NK-92 treated with Interleukin-12 subunit alpha and Interleukin-12 subunit beta, amount 100 ng/mL, for 24 hours (cell line): ENCODE data around the gene ILK.

Source experiments
- DNase-seq: peaks from one replicate; lab custom pipeline; 2025; lab: John Stamatoyannopoulos, UW

Gene ILK

DNA sequence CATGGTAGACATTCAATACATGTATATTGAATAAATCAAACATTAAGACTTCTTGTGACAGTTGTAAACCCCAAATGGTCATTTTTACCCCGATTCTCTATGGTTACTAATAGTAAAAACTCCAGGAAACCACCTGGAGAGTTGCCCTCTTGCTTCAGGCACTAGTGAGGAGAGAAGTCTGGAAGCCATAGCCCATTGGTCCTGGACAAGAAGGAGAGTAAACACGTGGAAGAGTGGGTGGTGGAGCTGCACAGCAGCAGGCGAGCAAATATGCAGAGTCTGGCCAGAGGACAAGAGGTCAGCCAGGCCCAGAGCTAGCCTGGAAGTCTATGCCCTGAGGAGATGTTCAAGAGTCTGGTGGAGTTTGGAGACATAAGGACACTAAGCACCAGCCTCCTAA, 34.3 kb downstream of the ILK start:
- no peak for DNase-seq

DNA sequence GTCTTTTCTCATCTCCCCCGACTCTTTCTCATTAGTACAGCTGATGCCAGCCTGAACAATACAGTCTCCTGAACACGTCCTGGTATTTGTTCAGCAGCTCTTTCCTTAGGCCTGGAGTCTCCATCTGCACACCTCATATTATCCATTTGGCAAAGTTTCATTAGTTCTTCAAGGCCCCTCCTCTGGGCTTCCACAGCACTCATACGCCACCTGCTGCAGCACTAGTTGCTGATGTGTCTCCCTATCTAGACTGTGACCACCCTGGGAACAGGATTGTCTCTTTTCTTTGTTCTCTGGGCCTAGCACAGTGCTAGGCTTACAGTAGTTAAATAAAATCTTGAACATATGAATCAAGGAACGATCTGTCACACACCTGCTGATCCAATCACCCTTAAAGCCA, 34.9 kb downstream of the ILK start:
- no peak for DNase-seq

DNA sequence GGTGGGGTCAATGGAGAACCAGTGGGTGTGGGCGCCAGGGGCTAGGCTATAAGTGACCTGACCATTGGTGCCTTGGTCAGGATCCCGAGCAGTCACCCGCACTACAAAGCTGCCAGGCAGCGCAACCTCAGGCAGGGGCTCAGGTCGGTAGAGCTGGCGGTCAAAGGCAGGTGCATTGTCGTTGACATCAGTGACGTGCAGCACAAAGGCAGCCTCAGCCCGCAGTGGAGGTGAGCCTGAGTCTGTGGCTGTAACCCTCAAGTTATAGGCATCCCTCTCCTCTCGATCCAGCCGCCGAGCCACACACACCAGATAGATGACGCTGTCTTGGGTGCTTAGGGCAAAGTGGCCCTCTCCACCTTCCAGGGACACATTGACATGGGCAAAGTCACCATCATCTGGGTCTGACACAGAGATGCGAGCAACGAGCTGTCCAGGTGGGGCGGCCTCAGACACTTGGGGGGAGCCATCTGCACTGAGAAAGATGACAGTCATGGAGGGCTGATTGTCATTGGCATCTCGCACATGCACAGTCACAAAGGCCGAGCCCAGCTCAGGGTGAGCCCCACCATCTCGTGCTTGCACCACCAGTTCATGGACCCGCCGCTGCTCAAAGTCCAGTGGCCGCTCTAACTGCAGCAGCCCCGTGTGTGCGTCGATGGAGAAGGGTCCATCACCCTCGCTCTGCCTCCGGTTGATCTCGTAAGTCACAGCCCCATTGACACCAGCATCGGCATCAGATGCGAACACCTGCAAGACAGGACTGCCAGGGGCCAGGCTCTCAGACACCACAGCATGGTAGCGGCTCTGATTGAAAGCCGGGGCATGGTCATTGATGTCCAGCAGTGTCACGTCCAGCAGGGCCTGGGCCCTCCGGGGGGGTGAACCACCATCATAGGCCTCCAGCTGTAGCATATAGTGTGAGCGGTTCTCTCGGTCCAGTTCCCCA, 36.7 kb downstream of the ILK start:
- no peak for DNase-seq

DNA sequence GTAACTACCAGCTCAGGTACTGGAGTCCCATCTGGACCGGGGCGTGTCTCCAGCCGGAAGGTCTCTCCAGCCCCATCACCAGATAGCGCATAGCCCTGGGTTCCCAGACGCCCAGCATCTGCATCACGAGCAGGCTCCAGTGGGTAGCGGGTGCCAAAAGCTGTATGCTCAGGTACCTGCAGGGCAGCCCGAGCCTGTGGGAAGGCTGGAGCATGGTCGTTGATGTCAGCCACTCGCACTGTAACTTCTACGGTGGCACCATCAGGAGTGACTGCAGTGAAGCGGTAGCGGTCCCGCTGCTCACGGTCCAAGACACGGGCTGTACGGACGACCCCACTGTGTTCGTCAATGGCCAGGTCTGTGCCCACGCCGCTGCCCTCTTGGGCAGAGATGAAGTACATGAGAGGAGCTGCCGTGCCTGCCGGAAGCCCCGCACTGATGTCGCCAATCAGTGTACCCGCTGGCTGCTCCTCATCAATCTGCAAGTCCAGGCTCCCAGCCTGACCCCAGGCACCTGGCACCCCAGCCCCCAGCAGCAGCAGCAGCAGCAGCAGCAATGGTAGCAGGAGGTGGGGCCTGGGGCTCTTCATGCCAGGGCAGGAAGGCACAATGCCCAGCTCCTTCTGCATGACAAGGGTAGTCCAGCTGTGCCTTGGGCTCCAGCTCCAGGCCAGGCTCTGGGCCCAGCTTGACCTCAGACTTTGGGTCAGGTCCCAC, 37.6 kb downstream of the ILK start:
- no peak for DNase-seq

DNA sequence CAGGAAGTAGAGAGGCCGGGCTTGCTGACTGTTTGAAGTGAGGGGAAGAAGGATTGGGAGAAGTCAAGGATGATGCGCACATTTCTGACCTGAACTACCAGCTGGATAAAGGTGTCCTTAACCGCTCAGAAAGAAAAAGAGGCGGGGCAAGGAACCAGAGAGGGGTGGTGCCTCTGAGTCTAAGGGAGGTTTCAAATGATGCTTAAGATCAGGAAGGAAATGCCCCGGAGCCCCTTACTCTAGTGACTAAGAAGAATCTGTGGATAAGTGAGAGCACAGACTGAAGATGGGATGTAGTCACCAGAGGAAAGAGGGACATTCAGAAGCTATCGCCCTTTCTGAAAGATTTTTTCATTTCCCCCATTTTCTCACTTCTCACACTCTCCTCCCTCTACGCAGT, 39.4 kb downstream of the ILK start:
- DNase-seq: no peak

DNA sequence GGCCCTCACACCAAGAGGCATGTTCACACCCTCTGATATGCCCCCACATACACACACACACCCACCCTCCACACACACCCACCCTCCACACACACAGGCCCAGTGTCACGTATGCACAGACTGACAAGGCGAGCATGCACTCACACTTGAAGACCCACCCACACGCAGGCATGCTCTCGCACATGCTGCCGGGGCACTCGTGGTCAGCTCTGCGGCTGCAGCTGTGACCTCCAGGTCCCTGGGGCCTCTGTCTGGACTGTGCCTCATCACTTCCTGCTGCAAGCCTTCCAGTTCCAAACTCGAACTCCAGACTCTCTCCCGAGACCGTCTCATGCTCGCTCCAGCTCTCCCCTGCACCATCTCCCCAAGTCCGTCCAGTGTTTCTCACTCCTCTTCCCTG, 42.5 kb downstream of the ILK start:
- DNase-seq: no peak

DNA sequence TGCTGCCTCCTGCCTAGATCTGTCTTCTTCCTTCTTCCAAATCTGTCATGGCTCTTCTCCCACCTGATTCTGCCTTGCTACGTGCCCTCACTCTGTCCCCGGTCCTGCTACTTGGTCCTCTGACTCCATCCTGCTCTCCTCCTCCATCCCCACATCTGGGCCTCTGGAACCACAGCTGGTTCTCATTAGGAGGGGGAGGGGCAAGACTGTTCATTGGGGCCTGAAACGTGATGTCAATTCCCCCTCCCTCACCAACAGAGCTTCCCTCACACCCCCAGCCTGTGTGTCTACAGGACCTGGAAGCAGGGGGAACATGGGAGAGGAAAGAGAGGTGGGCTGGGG, 43.0 kb downstream of the ILK start:
- no peak for DNase-seq

DNA sequence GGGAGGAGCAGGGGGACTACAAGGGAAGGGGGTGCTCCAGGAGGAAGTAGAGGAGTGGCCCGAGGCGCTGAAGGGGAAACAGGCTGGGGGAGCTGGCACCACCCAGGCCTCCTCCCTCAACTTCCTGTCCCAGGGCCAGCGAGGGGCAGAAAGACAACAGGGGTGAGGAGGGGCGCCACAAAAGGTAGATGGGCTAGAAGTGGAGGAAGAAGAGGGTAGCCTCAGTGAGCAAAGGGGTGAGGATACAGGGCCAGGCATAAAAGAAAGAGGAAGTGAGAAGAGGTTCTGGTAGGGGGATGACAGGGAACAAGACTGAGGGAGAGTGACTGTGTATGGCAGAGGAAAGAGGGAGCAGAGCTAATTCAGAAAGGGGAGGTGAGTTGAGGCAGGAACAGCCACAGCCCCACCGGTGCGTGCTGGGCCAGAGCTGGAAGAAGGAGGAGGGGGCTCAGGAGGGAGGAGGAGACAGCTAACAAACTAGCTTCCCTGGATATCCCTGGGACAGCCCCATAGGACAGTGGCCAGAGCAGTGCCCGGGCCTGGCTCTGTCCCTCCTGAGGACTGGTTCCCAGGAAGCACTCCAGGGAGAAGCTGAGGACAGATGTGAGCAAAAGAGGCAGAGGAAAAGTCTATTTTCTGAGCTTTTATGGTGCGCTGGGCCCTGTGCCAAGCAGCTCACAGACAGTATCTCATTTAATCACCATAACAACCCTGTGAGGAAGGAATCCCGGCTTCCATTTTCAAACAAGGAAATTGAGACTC, 43.5 kb downstream of the ILK start:
- no peak for DNase-seq

DNA sequence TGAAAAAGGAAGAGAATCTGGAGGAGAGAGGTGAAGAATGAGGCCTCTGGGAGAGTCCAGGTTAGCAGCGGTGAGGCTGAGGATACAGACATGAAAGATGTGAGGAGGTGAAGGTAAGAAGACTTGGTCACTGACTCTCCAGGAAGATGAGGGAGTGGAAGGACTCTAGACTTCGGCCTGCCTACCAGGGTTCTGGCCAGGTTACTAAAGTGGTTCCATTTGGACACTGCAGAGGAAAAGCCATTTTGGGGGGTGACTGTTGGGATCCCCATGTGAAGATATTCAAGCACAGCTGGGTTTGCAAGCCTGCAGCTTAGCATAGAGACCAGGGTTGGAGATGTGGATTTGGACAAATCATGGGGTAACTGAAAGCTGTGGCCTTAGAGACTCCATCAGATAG, 44.3 kb downstream of the ILK start:
- no peak for DNase-seq

DNA sequence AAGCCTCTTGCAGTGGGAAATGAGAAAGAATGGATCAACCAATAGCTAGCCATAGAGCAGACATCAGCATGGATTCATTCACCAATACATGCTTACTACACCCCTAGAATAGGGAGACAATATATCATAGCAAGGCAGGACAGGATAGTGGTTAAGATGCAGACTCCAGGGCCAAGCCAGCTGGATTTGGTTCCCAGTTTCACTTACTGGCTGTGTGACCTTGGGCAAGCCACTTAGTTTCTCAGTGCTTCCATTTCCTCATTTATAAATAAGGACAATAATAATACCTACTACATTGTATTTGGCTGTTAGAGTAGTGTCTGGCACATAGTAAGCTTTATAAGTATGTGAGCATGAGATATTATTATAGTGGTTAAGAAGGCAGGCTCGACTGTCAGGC, 44.9 kb downstream of the ILK start:
- DNase-seq: no peak

DNA sequence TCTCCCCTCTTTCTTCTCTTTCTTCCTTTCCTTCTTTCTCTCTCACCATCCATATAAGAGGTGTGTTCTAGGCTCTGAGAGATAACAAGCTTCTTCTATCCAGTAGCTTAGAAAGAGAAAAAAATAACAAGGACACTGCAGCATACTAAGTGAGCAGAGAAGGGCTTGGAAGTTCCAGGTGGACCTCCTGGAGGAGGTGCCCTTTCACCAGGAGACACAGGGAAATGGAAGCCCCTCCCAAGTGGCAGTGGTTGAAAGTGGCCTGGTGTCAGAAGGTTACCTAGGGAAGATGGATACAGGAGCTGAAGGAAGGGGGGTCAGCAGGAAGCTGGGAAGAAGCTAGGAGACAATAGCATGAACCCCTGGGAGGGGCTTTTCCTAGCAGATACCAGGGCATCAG, 46.5 kb downstream of the ILK start:
- DNase-seq: no peak

DNA sequence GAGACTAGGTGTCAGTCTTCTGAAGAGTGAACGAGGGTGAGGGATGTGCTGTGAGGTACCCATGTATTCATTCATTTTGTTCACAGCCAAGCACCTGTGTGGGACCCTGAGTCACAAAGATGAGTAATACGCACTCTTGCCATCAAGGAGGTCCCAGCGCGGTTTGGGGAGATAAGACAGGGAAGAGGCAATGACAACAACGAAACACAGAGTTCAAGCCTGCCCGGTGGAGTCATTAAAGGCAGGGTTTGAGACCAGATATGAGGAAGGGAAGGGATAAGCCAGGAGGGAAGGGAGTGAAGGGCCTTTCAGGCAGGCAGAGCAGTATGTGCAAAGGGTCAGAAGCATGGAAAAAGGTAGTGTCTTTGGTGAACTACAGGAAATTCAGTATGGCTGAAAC, 47.4 kb downstream of the ILK start:
- no peak for DNase-seq

DNA sequence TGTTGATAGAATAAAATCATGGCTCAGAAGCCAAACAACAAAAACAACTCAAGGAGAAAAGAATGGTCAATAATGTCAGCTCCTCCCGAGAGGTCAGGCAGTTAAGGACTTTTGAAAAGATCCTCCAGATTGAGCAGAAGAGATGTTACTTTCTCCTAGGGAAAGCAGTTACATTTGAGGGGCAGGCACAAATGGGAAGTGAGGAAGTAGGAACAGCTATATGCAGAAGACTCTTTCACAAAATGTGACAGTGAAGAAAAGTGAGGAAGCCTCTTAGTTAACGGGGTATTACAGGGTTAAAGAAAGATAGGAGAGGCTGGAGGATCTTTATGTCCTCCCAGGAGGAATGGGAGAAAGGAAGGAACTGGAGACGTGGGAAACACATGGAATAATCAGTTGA, 48.6 kb downstream of the ILK start:
- DNase-seq: no peak

DNA sequence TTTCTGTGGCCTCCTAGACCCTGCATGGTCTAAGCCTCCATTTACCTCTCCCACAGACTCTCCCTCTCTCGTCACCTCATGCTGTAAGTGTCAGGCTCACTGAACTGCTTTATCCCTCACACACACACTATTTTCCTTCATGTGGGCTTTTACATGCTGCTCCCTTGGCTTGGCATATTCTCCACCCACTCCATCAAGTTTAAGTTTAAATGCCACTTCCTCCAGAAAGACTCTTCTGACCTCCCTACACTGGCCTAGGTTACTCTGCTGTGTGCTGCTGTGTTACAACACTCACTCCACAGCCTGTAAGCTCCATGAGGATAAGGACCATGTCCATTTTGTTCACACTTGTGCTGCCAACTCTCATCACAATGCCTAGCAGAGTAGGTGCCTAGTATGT, 49.5 kb downstream of the ILK start:
- no peak for DNase-seq

DNA sequence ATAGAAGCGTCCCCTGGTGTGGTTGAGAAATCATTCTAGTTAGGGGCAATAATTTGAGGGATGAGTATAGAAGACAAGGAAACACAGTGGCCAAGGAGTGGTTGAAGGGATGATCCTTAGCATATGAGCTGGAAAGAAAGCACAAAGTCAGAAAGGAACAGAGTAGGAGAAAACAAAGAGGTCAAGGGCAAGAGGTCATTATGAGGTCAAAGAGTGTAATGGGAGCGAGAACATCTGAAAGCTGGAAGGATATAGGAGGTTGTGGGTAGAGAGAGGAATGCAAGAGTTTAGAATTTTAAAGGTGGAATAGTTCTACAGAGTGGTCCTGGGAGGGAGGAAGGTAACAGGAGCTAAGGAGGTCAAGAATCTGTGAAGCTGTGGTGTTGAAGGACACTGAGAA, 50.1 kb downstream of the ILK start:
- DNase-seq: no peak

DNA sequence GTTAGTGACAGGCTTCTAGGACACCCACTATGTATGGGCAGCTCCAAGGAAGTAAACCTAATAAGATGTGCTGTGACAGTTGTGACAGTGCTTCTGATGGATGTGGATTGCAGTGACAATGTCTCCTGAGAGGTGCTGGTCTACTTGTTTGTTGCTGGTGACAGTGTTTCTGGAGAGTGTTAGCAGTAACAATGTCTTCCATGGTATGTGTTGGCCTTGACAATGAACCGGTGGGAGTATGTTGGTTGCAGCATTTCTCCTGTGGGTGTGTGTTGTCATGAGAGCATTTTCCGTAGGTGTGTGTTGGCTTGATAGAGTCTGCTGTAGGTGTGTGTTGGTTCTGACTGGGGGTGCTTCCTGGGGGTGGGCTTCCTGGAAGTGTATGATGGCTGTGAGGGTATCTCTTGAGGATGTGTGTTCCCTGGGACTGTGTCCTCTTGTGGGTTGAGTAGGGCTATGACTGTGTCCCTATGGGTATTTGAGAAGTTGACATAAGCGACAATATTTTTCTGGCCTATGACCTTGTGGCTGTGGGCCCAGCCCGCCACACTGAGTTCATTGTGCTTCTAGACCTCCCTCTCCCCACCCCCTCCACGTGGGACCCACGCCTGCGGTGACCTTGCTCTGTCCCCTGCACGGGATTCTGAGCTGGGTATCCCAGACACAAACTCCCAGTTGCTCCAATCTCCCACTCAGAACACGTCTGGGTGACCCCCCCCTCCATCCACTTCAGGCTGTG, 50.9 kb downstream of the ILK start:
- no peak for DNase-seq

DNA sequence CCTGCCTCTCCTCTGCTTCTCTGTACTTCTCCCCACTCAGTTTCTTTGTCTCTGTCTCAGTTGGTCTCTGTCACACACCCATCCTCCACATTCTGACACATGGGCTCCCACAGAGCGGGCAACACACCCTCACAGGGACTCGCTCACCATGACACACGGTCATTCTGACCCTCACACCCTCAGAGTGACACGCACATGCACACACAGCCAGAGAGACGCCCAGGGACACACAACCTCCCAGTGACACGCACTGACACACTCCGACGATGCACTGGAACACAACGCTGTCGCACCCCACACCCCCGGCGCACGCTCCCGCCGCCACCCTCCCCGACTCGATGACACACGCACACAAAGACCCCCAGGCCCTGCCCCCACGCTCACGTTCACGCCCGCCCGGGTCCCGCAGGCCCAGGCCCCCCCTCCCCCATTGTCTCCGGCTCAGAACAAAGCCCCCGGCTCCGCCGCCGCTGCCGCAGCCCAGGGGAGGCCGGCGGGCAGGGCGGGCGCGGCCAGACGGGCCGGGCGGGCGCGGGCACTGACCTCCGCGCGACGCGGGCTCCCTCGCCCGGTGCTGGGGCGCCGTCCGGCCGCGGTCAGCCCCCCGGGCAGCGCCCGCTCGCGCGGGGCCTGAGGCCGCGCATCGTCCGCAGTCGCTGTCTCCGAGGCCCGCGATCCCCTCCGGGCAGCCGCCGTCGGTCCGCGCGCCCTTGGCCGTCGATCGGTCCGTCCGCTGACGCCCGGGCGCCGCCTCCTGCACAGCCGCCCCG, 51.6 kb downstream of the ILK start:
- no peak for DNase-seq

DNA sequence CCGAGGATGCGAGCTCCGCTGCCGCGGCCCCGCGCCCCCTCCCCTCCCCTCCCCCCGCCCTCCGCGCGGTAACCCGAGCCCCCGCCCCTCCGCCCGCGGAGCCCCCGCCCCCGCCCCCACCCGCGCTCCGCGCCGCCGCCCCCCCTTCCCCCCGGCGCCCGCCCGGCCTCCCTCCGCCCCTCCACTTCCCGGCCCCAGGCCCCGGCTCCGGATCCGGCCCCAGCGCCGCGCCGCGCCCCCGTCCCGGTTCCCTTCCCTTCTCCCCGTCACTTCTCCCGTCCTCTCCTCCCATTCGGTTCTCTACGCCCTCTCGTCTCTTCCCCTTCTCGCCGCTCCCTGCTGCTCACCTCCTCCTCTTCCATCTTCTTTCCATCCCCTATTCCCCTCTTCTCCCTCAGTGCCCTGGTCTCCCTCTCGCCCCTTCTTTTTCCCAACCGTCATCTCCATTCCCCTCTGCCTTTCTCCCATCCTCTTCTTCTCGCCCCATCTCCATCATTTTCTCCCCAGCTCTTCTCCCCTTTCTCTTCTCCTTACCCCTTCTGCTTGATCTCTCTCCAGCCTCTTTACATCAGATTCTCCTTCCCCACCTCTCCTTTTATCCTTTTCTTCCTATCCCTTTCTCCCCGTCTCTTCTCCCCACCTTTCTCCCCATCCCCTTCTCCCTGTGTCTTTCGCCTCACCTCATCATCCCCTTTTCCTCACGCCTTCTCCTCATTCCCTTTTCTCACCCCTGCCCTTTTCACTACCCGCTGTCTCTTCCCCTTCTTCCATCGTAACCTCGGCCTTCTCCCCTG, 52.4 kb downstream of the ILK start, which contains the start of gene DCHS1:
DCHS1 (minus strand) TSS at position 20 of the 794 bp plus-strand sequence. CDS start 14,196 bp downstream, outside the sequence.
- DNase-seq: no peak

DNA sequence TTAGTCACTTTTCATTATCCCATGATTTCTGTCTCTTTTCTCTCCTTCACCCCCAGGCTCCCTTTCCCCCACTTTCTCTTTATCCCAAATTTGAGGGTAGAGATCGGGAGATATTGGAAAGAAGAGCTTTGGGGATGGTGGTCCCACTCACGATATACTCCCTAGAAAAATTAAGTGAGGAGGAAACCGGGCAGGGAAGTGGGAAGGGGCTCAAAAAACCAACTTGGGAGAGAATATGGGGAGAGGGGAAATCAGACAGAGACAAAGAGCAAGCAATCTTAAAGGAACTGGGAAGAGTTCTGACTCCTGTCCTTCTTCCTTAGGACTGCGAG, 53.0 kb downstream of the ILK start:
- DNase-seq: no peak

DNA sequence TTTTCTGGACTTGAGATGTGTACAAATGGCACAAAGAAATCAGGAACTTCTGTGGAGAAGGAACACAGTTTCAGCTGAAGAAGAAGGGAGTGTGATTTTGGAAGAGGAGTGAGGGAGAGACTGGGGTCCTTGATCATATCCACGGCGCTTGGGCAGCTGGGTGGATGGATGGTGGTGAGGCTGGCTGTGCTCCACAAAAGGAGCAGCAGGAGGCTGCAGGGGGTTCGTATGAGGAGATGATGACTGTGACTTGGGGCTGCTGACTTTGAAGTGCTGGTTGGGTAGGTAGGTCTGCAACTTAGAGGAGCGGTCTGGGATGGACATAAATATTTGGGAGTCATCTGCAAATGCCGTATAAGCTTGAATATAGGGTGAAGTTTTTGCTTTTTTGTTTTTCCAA, 53.4 kb downstream of the ILK start:
- no peak for DNase-seq

DNA sequence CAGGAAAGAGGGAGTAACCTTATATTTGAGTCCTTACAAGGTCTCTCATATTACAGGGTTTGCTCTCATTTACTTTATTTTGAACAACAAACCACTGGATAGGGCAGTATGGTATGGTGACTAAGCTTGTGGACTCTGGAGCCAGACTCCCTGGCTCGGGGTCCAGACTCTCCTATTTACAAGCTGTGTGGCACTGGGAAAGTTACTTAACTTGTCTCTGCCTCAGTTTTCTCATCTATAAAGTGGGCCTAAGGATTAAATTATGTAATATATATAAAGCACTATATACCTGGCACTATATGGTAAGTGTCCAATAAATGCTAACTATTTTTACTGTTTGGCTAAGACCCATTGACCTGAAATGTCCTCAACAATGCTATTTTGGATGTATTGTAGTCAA, 53.8 kb downstream of the ILK start:
- no peak for DNase-seq
